ENCODE data around the gene CCDC40. TPM values are rescaled to one million over a fixed set of nuclear protein-coding genes. Genes with fewer than 3 reads are reported as not detected.

Gene CCDC40
- total and polyA plus RNA-seq, 2 donors (not counting 1 experiment from before 2014, with no cell fraction given), result 0.53 to 1.5 TPM

GRCh38 chr17:80146121-80147034 is 109.9 kb downstream of the CCDC40 start:
- TF ChIP-seq CTCF (conservative IDR thresholded peaks at IDR 0.05 in 1 of 2, IDR thresholded peaks at IDR 0.05 in 1 of 2; ENCODE audit: low read depth in 1 of 2, low read length in 2 of 2) (no peak), EZH2 (IDR thresholded peaks at IDR 0.05; ENCODE audit: low read length, missing control alignments) (no peak)
- H2AFZ ChIP-seq (ENCODE audit: low read length), result peak overlapping the region; percentile 74
- H3K79me2 ChIP-seq (ENCODE audit: control insufficient read depth, insufficient read depth, low read length), result peaks cover 57% of the 10 kb centered on the region
- H3K27ac ChIP-seq (ENCODE audit: insufficient read depth, low read length), result peak overlapping the region; percentile 96
- H3K27me3 ChIP-seq (ENCODE audit: control insufficient read depth, insufficient read depth, low read length), result no peaks in the 10 kb centered on the region
- peaks cover 13% of the 10 kb centered on the region for H3K36me3 ChIP-seq (ENCODE audit: control insufficient read depth, insufficient read depth, low read length)
- peak overlapping the region; percentile 78 to 98 (median 88) for H3K4me3 ChIP-seq (replicated peaks in 1 of 4; ENCODE audit: control extremely low read depth in 1 of 4, insufficient read depth in 1 of 4, low read depth in 3 of 4, low read length in 4 of 4)
- no peaks in the 10 kb centered on the region for H3K9me3 ChIP-seq (ENCODE audit: control insufficient read depth, insufficient read depth, low read depth, low read length)
- peak in 1 of 2 donors; percentile 18 for DNase-seq (ENCODE audit: low read depth in 2 of 2)
- peak overlapping the region; percentile 93 for H3K9ac ChIP-seq (ENCODE audit: insufficient read depth, low read length)
- peaks cover 11% of the 10 kb centered on the region for H3K4me1 ChIP-seq (ENCODE audit: control insufficient read depth, extremely low read depth, insufficient read depth, low read length)
- no peaks in the 10 kb centered on the region for H4K20me1 ChIP-seq (ENCODE audit: control insufficient read depth, extremely low read depth, insufficient read depth, low read length)
- H3K4me2 ChIP-seq (ENCODE audit: extremely low read depth, insufficient read depth, low read length), result peak overlapping the region; percentile 99

- Histone ChIP-seq H3K4me2 (ENCODE audit: extremely low read depth, insufficient read depth, low read length) (peak within 1 kb of the TSS; percentile 99), H3K79me2 (ENCODE audit: control insufficient read depth, insufficient read depth, low read length) (peaks cover 53% of the 10 kb centered on the region), H3K27me3 (ENCODE audit: control insufficient read depth, insufficient read depth, low read length) (no peaks in the 10 kb centered on the region), H3K36me3 (ENCODE audit: control insufficient read depth, insufficient read depth, low read length) (peaks cover 10% of the 10 kb centered on the region), H3K4me3 (replicated peaks in 1 of 4; ENCODE audit: control extremely low read depth in 1 of 4, insufficient read depth in 1 of 4, low read depth in 3 of 4, low read length in 4 of 4) (peak within 1 kb of the TSS; percentile 78 to 98 (median 88)), H3K4me1 (ENCODE audit: control insufficient read depth, extremely low read depth, insufficient read depth, low read length) (peaks cover 11% of the 10 kb centered on the region), H2AFZ (ENCODE audit: low read length) (peak within 1 kb of the TSS; percentile 74), H3K27ac (ENCODE audit: insufficient read depth, low read length) (peak within 1 kb of the TSS; percentile 96), H3K9me3 (ENCODE audit: control insufficient read depth, insufficient read depth, low read depth, low read length) (no peaks in the 10 kb centered on the region), H3K9ac (ENCODE audit: insufficient read depth, low read length) (peak within 1 kb of the TSS; percentile 93), H4K20me1 (ENCODE audit: control insufficient read depth, extremely low read depth, insufficient read depth, low read length) (no peaks in the 10 kb centered on the region)
- TF ChIP-seq CTCF (conservative IDR thresholded peaks at IDR 0.05 in 1 of 2, IDR thresholded peaks at IDR 0.05 in 1 of 2; ENCODE audit: low read depth in 1 of 2, low read length in 2 of 2), result no peak
- no peak for TF ChIP-seq EZH2 (IDR thresholded peaks at IDR 0.05; ENCODE audit: low read length, missing control alignments)
- DNase-seq (ENCODE audit: low read depth in 2 of 2), result peak; percentile 99
These were observed 110.8 kb downstream of the CCDC40 start, which contains the start of gene EIF4A3 for GRCh38 chr17:80147035-80147822. Gene EIF4A3, minus strand, starts transcription at chr17:80147128. Its CDS starts 167 bp downstream, at chr17:80146961.

Other genes starting within 250 kb of the CCDC40 start
- gene CBX8, start 239.6 kb upstream of the CCDC40 start, total RNA-seq, result 3.3 and 4.0 TPM in 2 replicates
- gene CBX8, start 239.6 kb upstream of the CCDC40 start, polyA plus RNA-seq, result 0.19 and 0.41 TPM in 2 replicates
- gene CBX4, start 197.2 kb upstream of the CCDC40 start, total RNA-seq, result 11.0 and 13.4 TPM in 2 replicates
- 5.4 and 5.6 TPM in 2 replicates for gene CBX4, start 197.2 kb upstream of the CCDC40 start, polyA plus RNA-seq
- gene TBC1D16, start 770 bp upstream of the CCDC40 start, total RNA-seq, result 26.2 and 30.4 TPM in 2 replicates
- gene TBC1D16, start 770 bp upstream of the CCDC40 start, polyA plus RNA-seq, result 8.3 and 10.2 TPM in 2 replicates
- gene GAA, start 64.9 kb downstream of the CCDC40 start, total RNA-seq, result 20.3 and 25.6 TPM in 2 replicates
- 4.9 and 6.4 TPM in 2 replicates for gene GAA, start 64.9 kb downstream of the CCDC40 start, polyA plus RNA-seq
- 73.2 and 85.0 TPM in 2 replicates for gene EIF4A3, start 110.5 kb downstream of the CCDC40 start, total RNA-seq
- 110 and 143 TPM in 2 replicates for gene EIF4A3, start 110.5 kb downstream of the CCDC40 start, polyA plus RNA-seq
- gene CARD14, start 133.4 kb downstream of the CCDC40 start, total RNA-seq, result 0.17 and 0.26 TPM in 2 replicates
- 0.06 TPM in 1 of 2 replicates, not detected in the other for gene CARD14, start 133.4 kb downstream of the CCDC40 start, polyA plus RNA-seq
- gene SGSH, start 183.7 kb downstream of the CCDC40 start, total RNA-seq, result 12.1 and 26.9 TPM in 2 replicates
- 57.2 and 70.7 TPM in 2 replicates for gene SGSH, start 183.7 kb downstream of the CCDC40 start, polyA plus RNA-seq
- gene SLC26A11, start 183.8 kb downstream of the CCDC40 start, total RNA-seq, result 8.2 and 19.3 TPM in 2 replicates
- gene SLC26A11, start 183.8 kb downstream of the CCDC40 start, polyA plus RNA-seq, result 5.8 and 6.5 TPM in 2 replicates
- gene RNF213, start 224.2 kb downstream of the CCDC40 start, total RNA-seq, result 130 and 245 TPM in 2 replicates
- gene RNF213, start 224.2 kb downstream of the CCDC40 start, polyA plus RNA-seq, result 36.8 and 56.2 TPM in 2 replicates

Data from fibroblast of lung (primary cell).